ENCODE measurements around the gene NEK6.

DNA sequence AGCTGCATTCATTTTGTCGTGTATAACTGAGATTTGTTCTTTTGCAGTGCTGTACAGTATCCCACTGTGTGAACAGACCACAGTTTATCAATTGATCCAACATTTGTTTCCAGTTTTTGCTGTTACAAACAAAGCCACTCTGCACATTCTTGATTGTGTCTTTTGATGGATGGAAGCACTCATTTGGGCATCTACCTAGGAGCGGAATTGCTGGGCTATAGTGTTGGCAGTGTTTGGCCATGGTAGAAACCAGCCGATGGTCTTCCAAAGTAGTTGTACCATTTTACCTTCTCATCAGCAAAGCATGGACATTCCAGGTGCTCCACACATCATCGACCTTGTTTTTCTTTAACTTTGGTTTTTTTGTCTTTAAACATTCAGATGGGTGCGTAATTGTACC is 79.8 kb downstream of the NEK6 start:
- TF ChIP-seq, protein P1, sequence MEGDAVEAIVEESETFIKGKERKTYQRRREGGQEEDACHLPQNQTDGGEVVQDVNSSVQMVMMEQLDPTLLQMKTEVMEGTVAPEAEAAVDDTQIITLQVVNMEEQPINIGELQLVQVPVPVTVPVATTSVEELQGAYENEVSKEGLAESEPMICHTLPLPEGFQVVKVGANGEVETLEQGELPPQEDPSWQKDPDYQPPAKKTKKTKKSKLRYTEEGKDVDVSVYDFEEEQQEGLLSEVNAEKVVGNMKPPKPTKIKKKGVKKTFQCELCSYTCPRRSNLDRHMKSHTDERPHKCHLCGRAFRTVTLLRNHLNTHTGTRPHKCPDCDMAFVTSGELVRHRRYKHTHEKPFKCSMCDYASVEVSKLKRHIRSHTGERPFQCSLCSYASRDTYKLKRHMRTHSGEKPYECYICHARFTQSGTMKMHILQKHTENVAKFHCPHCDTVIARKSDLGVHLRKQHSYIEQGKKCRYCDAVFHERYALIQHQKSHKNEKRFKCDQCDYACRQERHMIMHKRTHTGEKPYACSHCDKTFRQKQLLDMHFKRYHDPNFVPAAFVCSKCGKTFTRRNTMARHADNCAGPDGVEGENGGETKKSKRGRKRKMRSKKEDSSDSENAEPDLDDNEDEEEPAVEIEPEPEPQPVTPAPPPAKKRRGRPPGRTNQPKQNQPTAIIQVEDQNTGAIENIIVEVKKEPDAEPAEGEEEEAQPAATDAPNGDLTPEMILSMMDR (IDR thresholded peaks at IDR 0.05; ENCODE audit: low read depth, low read length): no peak
- TF ChIP-seq EZH2phosphoT487 (IDR thresholded peaks at IDR 0.05; ENCODE audit: low read depth): no peak
